Measurements from ENCODE around the gene HMGN3. TPM values are rescaled to one million over a fixed set of nuclear protein-coding genes. Genes with fewer than 3 reads are reported as not detected.

The HMGN3 gene
- total and polyA plus RNA-seq, 2 experiments from 2014 or later, result 129 to 266 TPM

DNA sequence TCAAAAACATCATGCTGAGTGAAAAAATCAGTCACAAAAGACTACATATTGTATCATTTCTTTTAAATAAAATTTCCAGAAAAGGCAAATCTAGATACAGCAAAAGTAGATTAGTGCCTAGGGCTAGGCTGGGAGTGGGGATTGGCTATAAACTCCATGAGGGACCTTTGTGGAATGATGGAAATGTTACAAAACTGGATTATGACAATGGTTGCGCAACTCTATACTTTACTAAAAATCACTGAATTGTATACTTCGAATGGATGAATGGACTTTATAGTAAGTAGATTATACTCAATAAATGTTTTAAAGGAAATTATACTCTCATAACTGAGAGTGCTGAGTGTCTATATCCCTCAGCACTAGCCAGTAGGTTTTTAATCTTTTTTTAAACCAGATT is 4.3 kb downstream of the HMGN3 start:
- H3K4me3 ChIP-seq, result no peak overlapping the region
- no peak overlapping the region for H2AFZ ChIP-seq
- no peak for DNase-seq (ENCODE audit: low spot score)
- 84% methylated on average over 2 of the region's 2 CpGs for WGBS (ENCODE audit: low lambda C conversion rate, missing lambda C conversion rate)
- H4K20me1 ChIP-seq (ENCODE audit: insufficient read depth, poor library complexity, severe bottlenecking), result no peaks in the 10 kb centered on the region
- TF ChIP-seq EZH2 (IDR thresholded peaks at IDR 0.05; ENCODE audit: borderline replicate concordance) (no peak), EZH2phosphoT487 (IDR thresholded peaks at IDR 0.05; ENCODE audit: low read depth, severe bottlenecking, unreplicated experiment) (no peak)
- TF ChIP-seq, protein P1, sequence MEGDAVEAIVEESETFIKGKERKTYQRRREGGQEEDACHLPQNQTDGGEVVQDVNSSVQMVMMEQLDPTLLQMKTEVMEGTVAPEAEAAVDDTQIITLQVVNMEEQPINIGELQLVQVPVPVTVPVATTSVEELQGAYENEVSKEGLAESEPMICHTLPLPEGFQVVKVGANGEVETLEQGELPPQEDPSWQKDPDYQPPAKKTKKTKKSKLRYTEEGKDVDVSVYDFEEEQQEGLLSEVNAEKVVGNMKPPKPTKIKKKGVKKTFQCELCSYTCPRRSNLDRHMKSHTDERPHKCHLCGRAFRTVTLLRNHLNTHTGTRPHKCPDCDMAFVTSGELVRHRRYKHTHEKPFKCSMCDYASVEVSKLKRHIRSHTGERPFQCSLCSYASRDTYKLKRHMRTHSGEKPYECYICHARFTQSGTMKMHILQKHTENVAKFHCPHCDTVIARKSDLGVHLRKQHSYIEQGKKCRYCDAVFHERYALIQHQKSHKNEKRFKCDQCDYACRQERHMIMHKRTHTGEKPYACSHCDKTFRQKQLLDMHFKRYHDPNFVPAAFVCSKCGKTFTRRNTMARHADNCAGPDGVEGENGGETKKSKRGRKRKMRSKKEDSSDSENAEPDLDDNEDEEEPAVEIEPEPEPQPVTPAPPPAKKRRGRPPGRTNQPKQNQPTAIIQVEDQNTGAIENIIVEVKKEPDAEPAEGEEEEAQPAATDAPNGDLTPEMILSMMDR (IDR thresholded peaks at IDR 0.05; ENCODE audit: poor library complexity), result no peak
- H3K4me1 ChIP-seq (ENCODE audit: insufficient read depth), result peaks cover 10% of the 10 kb centered on the region
- no peak overlapping the region for H3K27ac ChIP-seq
- H3K9me3 ChIP-seq (ENCODE audit: low read depth), result no peaks in the 10 kb centered on the region
- H3K79me2 ChIP-seq, result peaks cover 79% of the 10 kb centered on the region
- H3K36me3 ChIP-seq (replicated peaks; ENCODE audit: insufficient read depth, low read depth), result no peaks in the 10 kb centered on the region
- no peaks in the 10 kb centered on the region for H3K9me2 ChIP-seq (replicated peaks; ENCODE audit: insufficient read depth)
- H3K4me2 ChIP-seq, result no peak overlapping the region
- H3K27me3 ChIP-seq, result no peaks in the 10 kb centered on the region

DNA sequence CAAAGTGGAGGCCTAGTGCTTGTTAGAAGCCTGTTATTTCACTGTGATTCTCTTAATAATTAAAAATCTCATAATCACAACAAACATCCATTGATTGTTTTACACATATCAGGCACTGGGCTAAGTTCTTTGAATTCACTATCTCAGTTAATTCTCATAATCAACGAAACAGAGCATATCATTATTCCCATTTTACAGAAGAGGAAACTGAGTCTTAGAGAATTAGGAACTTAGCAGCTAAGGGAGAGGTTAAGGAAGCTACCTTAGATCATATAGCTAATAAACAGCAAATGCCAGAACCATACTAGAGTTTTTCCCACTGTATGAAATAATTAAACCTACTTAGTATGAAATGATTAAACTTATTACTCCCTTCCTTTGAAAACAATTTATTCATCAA is 7.0 kb downstream of the HMGN3 start:
- DNase-seq (ENCODE audit: low spot score), result no peak
- Histone ChIP-seq H3K4me3 (no peak overlapping the region), H4K20me1 (ENCODE audit: insufficient read depth, poor library complexity, severe bottlenecking) (no peaks in the 10 kb centered on the region), H3K9me3 (ENCODE audit: low read depth) (no peaks in the 10 kb centered on the region), H3K9me2 (replicated peaks; ENCODE audit: insufficient read depth) (no peaks in the 10 kb centered on the region), H3K27me3 (no peaks in the 10 kb centered on the region), H3K79me2 (peaks cover 95% of the 10 kb centered on the region), H3K4me1 (ENCODE audit: insufficient read depth) (peaks cover 20% of the 10 kb centered on the region), H3K36me3 (replicated peaks; ENCODE audit: insufficient read depth, low read depth) (no peaks in the 10 kb centered on the region), H3K27ac (no peak overlapping the region), H2AFZ (no peak overlapping the region), H3K4me2 (no peak overlapping the region)
- TF ChIP-seq EZH2phosphoT487 (IDR thresholded peaks at IDR 0.05; ENCODE audit: low read depth, severe bottlenecking, unreplicated experiment) (no peak), EZH2 (IDR thresholded peaks at IDR 0.05; ENCODE audit: borderline replicate concordance) (no peak)
- TF ChIP-seq, protein P1 (IDR thresholded peaks at IDR 0.05; ENCODE audit: poor library complexity), result no peak
- 97% methylated on average over 1 of the region's 1 CpG for WGBS (ENCODE audit: low lambda C conversion rate, missing lambda C conversion rate)

DNA sequence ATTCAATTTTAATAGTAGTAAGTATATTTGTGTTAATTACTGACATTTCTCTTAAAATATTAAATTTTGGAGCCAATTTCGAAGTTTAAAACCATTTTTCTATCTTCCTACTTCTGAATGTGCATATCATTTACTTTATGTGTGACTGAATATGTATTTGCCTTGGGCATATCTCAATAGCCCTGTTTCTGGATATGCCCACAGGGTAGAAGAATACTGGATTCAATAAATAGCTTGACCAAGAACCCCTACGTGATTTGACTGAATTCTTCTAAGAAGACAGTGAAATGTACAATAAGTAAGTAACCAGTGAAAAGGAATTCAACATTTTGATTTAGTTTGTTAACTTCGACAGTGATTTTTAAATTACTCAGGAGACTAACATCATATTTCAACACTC is 7.8 kb downstream of the HMGN3 start:
- TF ChIP-seq, protein P1 (IDR thresholded peaks at IDR 0.05; ENCODE audit: poor library complexity), result no peak
- no peak for TF ChIP-seq EZH2phosphoT487 (IDR thresholded peaks at IDR 0.05; ENCODE audit: low read depth, severe bottlenecking, unreplicated experiment)
- TF ChIP-seq EZH2 (IDR thresholded peaks at IDR 0.05; ENCODE audit: borderline replicate concordance), result no peak
- Histone ChIP-seq H3K9me2 (replicated peaks; ENCODE audit: insufficient read depth) (no peaks in the 10 kb centered on the region), H3K4me2 (peak overlapping the region; percentile 41), H3K9me3 (ENCODE audit: low read depth) (no peaks in the 10 kb centered on the region), H3K27me3 (no peaks in the 10 kb centered on the region), H3K36me3 (replicated peaks; ENCODE audit: insufficient read depth, low read depth) (no peaks in the 10 kb centered on the region), H3K79me2 (peaks cover 95% of the 10 kb centered on the region), H4K20me1 (ENCODE audit: insufficient read depth, poor library complexity, severe bottlenecking) (no peaks in the 10 kb centered on the region), H3K4me1 (ENCODE audit: insufficient read depth) (peaks cover 20% of the 10 kb centered on the region), H3K4me3 (no peak overlapping the region), H3K27ac (no peak overlapping the region), H2AFZ (no peak overlapping the region)
- WGBS (ENCODE audit: low lambda C conversion rate, missing lambda C conversion rate), result 75% methylated on average over 3 of the region's 3 CpGs
- DNase-seq (ENCODE audit: low spot score), result no peak
